ENCODE results near the gene RNF25.

DNA sequence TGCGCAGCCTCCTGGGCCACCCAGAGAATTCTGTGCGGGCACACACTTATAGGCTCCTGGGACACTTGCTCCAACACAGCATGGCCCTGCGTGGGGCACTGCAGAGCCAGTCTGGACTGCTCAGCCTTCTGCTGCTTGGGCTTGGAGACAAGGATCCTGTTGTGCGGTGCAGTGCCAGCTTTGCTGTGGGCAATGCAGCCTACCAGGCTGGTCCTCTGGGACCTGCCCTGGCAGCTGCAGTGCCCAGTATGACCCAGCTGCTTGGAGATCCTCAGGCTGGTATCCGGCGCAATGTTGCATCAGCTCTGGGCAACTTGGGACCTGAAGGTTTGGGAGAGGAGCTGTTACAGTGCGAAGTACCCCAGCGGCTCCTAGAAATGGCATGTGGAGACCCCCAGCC, 27.1 kb upstream of the RNF25 start:
- TF ChIP-seq, protein P1, sequence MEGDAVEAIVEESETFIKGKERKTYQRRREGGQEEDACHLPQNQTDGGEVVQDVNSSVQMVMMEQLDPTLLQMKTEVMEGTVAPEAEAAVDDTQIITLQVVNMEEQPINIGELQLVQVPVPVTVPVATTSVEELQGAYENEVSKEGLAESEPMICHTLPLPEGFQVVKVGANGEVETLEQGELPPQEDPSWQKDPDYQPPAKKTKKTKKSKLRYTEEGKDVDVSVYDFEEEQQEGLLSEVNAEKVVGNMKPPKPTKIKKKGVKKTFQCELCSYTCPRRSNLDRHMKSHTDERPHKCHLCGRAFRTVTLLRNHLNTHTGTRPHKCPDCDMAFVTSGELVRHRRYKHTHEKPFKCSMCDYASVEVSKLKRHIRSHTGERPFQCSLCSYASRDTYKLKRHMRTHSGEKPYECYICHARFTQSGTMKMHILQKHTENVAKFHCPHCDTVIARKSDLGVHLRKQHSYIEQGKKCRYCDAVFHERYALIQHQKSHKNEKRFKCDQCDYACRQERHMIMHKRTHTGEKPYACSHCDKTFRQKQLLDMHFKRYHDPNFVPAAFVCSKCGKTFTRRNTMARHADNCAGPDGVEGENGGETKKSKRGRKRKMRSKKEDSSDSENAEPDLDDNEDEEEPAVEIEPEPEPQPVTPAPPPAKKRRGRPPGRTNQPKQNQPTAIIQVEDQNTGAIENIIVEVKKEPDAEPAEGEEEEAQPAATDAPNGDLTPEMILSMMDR (IDR thresholded peaks at IDR 0.05): no peak
- TF ChIP-seq POLR2A (IDR thresholded peaks at IDR 0.05): no peak

All from uterus (tissue), 2 donors.